A549 (cell line): ENCODE data around the gene IRF1. TPM values are rescaled to one million over a fixed set of nuclear protein-coding genes. Genes with fewer than 3 reads are reported as not detected.

Experiments
- ATAC-seq, 2 experiments: fragments of 200-7000 bp in 1 of 2; fragments of >200 bp in 1 of 2; cut with Nextera tagmentation in 1 of 2; cut with Tn5 transposase in 1 of 2; 3 replicates each; pipeline versions ENCODE4 v1.8.0 to v1.9.1; 2018 to 2020; ENCODE audit warnings: mild to moderate bottlenecking in 1 of 2, moderate library complexity in 1 of 2
- CTCF ChIA-PET: fragments of 300-600 bp; sonication (Branson Sonifier 250); formaldehyde crosslinking; extraction: SDS; loops from one replicate; lab custom pipeline; 2021; ENCODE audit warnings: antibody characterized with exemption, inconsistent platforms; lab: Yijun Ruan, JAX
- POLR2A ChIA-PET: fragments of 350-600 bp; formaldehyde crosslinking; extraction: SDS; loops from one replicate; lab custom pipeline; 2021; ENCODE audit warnings: antibody characterized with exemption, inconsistent platforms; lab: Yijun Ruan, JAX
- DNase-seq, 2 experiments: peaks; one replicate each; pipeline versions ENCODE4 v3.0.0 to v3.0.0-alpha.2; 2011 to 2016; ENCODE audit warnings: low read depth in 1 of 2, low spot score in 1 of 2
- FAIRE-seq: peaks from 2 replicates; lab custom pipeline; 2011; peaks lifted over from hg19 to GRCh38; lab: Jason Lieb, UNC
- H3K27ac ChIP-seq, 2 experiments: fragments of >200 bp; sonication (Bioruptor Twin); formaldehyde crosslinking; 3 replicates each; pipeline ENCODE4 v1.5.1; 2016 to 2017
- H3K4me1 ChIP-seq: fragments of >200 bp; sonication (Bioruptor Twin); formaldehyde crosslinking; 3 replicates; pipeline ENCODE4 v1.6.1; 2016
- H3K4me2 ChIP-seq: fragments of >200 bp; sonication (Bioruptor Twin); formaldehyde crosslinking; 3 replicates; pipeline ENCODE4 v1.6.1; 2016
- H3K4me3 ChIP-seq: fragments of >200 bp; sonication (Bioruptor Twin); formaldehyde crosslinking; 3 replicates; pipeline ENCODE4 v1.5.1; 2016
- H3K9me3 ChIP-seq: fragments of >200 bp; sonication (Bioruptor Twin); formaldehyde crosslinking; 3 replicates; pipeline ENCODE4 v1.6.1; 2016
- CBX2 ChIP-seq: fragments of 200-600 bp; sonication (generic); IDR thresholded peaks from 2 replicates; pipeline ENCODE4 v1.6.1; 2016; ENCODE audit warnings: low read depth, mild to moderate bottlenecking, borderline replicate concordance
- CBX8 ChIP-seq: fragments of 200-600 bp; sonication (generic); IDR thresholded peaks from 2 replicates; pipeline ENCODE4 v1.6.1; 2016
- CHD2 ChIP-seq: fragments of 150-350 bp; IDR thresholded peaks from 2 replicates; pipeline ENCODE4 v1.6.1; 2014; ENCODE audit warnings: low read length; ENCODE audit not compliant: partially characterized antibody
- CHD4 ChIP-seq: fragments of 200-600 bp; sonication (generic); IDR thresholded peaks from 2 replicates; pipeline ENCODE4 v1.6.1; 2016; ENCODE audit warnings: antibody characterized with exemption, mild to moderate bottlenecking, borderline replicate concordance
- EP300 ChIP-seq, 2 experiments: fragments of >200 bp; sonication (Bioruptor Twin); formaldehyde crosslinking; IDR thresholded peaks; 2 replicates in 1 of 2; 3 replicates in 1 of 2; pipeline ENCODE4 v1.6.1; 2016 to 2017
- FOSB ChIP-seq: fragments of 250-450 bp; sonication (Bioruptor Pico); IDR thresholded peaks from 2 replicates; pipeline ENCODE4 v1.5.0; 2020; ENCODE audit warnings: mild to moderate bottlenecking, moderate library complexity
- FOXS1 ChIP-seq: fragments of 250-450 bp; sonication (Bioruptor Pico); IDR thresholded peaks from 2 replicates; pipeline ENCODE4 v1.5.0; 2020; ENCODE audit warnings: mild to moderate bottlenecking, moderate library complexity
- GATA3 ChIP-seq: IDR thresholded peaks from 2 replicates; pipeline ENCODE4 v1.6.1; 2012; ENCODE audit warnings: borderline replicate concordance
- HEYL ChIP-seq: fragments of 250-450 bp; sonication (Bioruptor Pico); IDR thresholded peaks from 2 replicates; pipeline ENCODE4 v1.8.0; 2021; ENCODE audit warnings: mild to moderate bottlenecking, moderate library complexity
- HMGXB4 ChIP-seq: fragments of 250-450 bp; sonication (Bioruptor Pico); IDR thresholded peaks from 2 replicates; pipeline ENCODE4 v1.5.0; 2021; ENCODE audit warnings: mild to moderate bottlenecking, moderate library complexity, borderline replicate concordance
- MAFK ChIP-seq: fragments of 450-650 bp; IDR thresholded peaks from 2 replicates; pipeline ENCODE4 v1.6.1; 2014; ENCODE audit not compliant: partially characterized antibody
- NPAS2 ChIP-seq: fragments of 250-450 bp; sonication (Bioruptor Pico); IDR thresholded peaks from 2 replicates; pipeline ENCODE4 v1.8.0; 2022; ENCODE audit warnings: mild to moderate bottlenecking, moderate library complexity, borderline replicate concordance
- PBX3 ChIP-seq: IDR thresholded peaks from 2 replicates; pipeline ENCODE4 v1.6.1; 2012
- POLR2AphosphoS2 ChIP-seq: conservative IDR thresholded peaks from 2 replicates; pipeline ENCODE4 v1.6.1; 2012; ENCODE audit warnings: low read length, improper control_type of control experiment, inconsistent platforms
- RAD21 ChIP-seq, 2 experiments: fragments of >200 bp in 1 of 2; sonication (Bioruptor Twin) in 1 of 2; formaldehyde crosslinking in 1 of 2; IDR thresholded peaks in 1 of 2; conservative IDR thresholded peaks in 1 of 2; 2 replicates in 1 of 2; 3 replicates in 1 of 2; pipeline ENCODE4 v1.6.1; 2012 to 2018; ENCODE audit warnings: inconsistent platforms in 1 of 2
- RARB ChIP-seq: fragments of 250-450 bp; sonication (Bioruptor Pico); IDR thresholded peaks from 2 replicates; pipeline ENCODE4 v1.8.0; 2021; ENCODE audit warnings: mild to moderate bottlenecking, moderate library complexity
- SMC3 ChIP-seq: fragments of >200 bp; sonication (Bioruptor Twin); formaldehyde crosslinking; IDR thresholded peaks from 3 replicates; pipeline ENCODE4 v1.6.1; 2018; ENCODE audit warnings: inconsistent platforms
- SREBF2 ChIP-seq: fragments of 450-650 bp; IDR thresholded peaks from 2 replicates; pipeline ENCODE4 v1.6.1; 2014; ENCODE audit warnings: mild to moderate bottlenecking, moderate library complexity
- TFCP2L1 ChIP-seq: fragments of 250-450 bp; sonication (Bioruptor Pico); IDR thresholded peaks from 2 replicates; pipeline ENCODE4 v1.5.0; 2021; ENCODE audit warnings: mild to moderate bottlenecking
- TP53 ChIP-seq: fragments of 250-450 bp; sonication (Bioruptor Pico); IDR thresholded peaks from 2 replicates; pipeline ENCODE4 v1.5.0; 2021; ENCODE audit warnings: mild to moderate bottlenecking, moderate library complexity
- ZSCAN20 ChIP-seq: fragments of 250-450 bp; sonication (Bioruptor Pico); IDR thresholded peaks from 2 replicates; pipeline ENCODE4 v1.8.0; 2022; ENCODE audit warnings: mild to moderate bottlenecking, moderate library complexity
- WGBS: methylation state at CpG from one replicate; pipeline ENCODE4 v1.1.6; 2017; ENCODE audit errors: missing lambda C conversion rate; 5-methylcytosine and 5-hydroxymethylcytosine counted together
- polyA plus RNA-seq, 4 experiments: library from polyadenylated mRNA; depleted of rRNA in 3 of 4; stranded (reverse); fragments of >200 nt; fragmentation: RNase III in 1 of 4; extraction: RNeasy Plus Mini Kit Qiagen cat#74134 plus additional on column Dnase treatment in 1 of 4; gene quantifications; 2 replicates in 3 of 4; 3 replicates in 1 of 4; pipeline ENCODE4 v1.2.3, GENCODE V29; 2011 to 2017
- TF ChIP-seq, protein P1 (sequence below): IDR thresholded peaks from 2 replicates; pipeline ENCODE4 v1.6.1; 2012
- TF ChIP-seq, protein P2 (sequence below): fragments of >200 bp; sonication (Bioruptor Twin); formaldehyde crosslinking; IDR thresholded peaks from 3 replicates; pipeline ENCODE4 v1.6.1; 2016
- TF ChIP-seq, protein P3 (sequence below): fragments of >200 bp; sonication (Bioruptor Twin); formaldehyde crosslinking; IDR thresholded peaks from 3 replicates; pipeline ENCODE4 v1.5.1; 2016

IRF1 gene
- polyA plus RNA-seq, 2 of the 4 experiments (the other 2 are of a cell fraction) = 10.9 to 13.3 TPM

- ChIA-PET CTCF (interaction anchor here (1.0 to 2.0 kb wide), 4 partner anchors 12 to 50 kb away, joined by 5 to 6 read pairs (median 6); partner anchors contain the start of gene IRF1), POLR2A (interaction anchor here (1.6 kb wide), 1 partner anchor 20 kb away, joined by 7 read pairs; the partner anchor contains the start of gene IRF1)
- TF ChIP-seq CBX8 (no peak), CHD4 (no peak), NPAS2 (CRISPR knock-in tag) (no peak), POLR2AphosphoS2 (no peak), TFCP2L1 (CRISPR knock-in tag) (no peak), PBX3 (no peak), FOXS1 (no peak), RARB (CRISPR knock-in tag) (no peak), FOSB (CRISPR knock-in tag) (no peak), EP300 (IDR thresholded peaks at IDR 0.05) (no peak), HEYL (no peak), MAFK (no peak), TP53 (CRISPR knock-in tag) (no peak), GATA3 (no peak)
- FAIRE-seq (no peak), DNase-seq (no peak), ATAC-seq (no peak)
- Histone ChIP-seq H3K4me2 (no peak overlapping the region), H3K27ac (no peak overlapping the region), H3K4me3 (no peak overlapping the region), H3K4me1 (peaks cover 2% of the 10 kb centered on the region), H3K9me3 (no peaks in the 10 kb centered on the region)
- 82% methylated on average over 1 of the region's 1 CpG for whole genome bisulfite sequencing
Observed at GRCh38 chr5:132470596-132470995, 20.0 kb downstream of the IRF1 start.

- POLR2A ChIA-PET = interaction anchor here (1.6 kb wide), 1 partner anchor 20 kb away, joined by 7 read pairs; the partner anchor contains the start of gene IRF1
- no peak for DNase-seq
- CTCF ChIA-PET = interaction anchor here (1.1 to 2.0 kb wide), 7 partner anchors 8 to 83 kb away, joined by 3 to 6 read pairs (median 4); partner anchors contain the start of gene IRF1
- H3K9me3 ChIP-seq = no peaks in the 10 kb centered on the region
- 92% methylated on average over 4 of the region's 4 CpGs for WGBS
- no peak for ATAC-seq
- no peak for FAIRE-seq
- H3K4me1 ChIP-seq = peaks cover 2% of the 10 kb centered on the region; the same call in 1 of the 3 replicates
- no peak overlapping the region for H3K27ac ChIP-seq
- no peak overlapping the region for H3K4me2 ChIP-seq
- no peak overlapping the region for H3K4me3 ChIP-seq
- TF ChIP-seq, protein P1, sequence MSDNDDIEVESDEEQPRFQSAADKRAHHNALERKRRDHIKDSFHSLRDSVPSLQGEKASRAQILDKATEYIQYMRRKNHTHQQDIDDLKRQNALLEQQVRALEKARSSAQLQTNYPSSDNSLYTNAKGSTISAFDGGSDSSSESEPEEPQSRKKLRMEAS = no peak
- TF ChIP-seq SREBF2 (no peak), ZSCAN20 (CRISPR knock-in tag) (no peak)
- TF ChIP-seq, all 56 proteins: peak for 0
Observed at GRCh38 chr5:132470010-132470392, 20.6 kb downstream of the IRF1 start.

- H3K4me1 ChIP-seq = peaks cover 7% of the 10 kb centered on the region; the same call in 2 of the 3 replicates
- CTCF ChIA-PET = interaction anchor here (1.1 to 2.0 kb wide), 9 partner anchors 8 to 82 kb away, joined by 3 to 6 read pairs (median 4); partner anchors contain the start of gene IRF1
- H3K9me3 ChIP-seq = no peaks in the 10 kb centered on the region
- ATAC-seq (peak; percentile 64 to 68; a peak in 4 of 6 replicates), FAIRE-seq (no peak), DNase-seq (no peak)
- H3K27ac ChIP-seq = no peak overlapping the region
- TF ChIP-seq, protein P2, sequence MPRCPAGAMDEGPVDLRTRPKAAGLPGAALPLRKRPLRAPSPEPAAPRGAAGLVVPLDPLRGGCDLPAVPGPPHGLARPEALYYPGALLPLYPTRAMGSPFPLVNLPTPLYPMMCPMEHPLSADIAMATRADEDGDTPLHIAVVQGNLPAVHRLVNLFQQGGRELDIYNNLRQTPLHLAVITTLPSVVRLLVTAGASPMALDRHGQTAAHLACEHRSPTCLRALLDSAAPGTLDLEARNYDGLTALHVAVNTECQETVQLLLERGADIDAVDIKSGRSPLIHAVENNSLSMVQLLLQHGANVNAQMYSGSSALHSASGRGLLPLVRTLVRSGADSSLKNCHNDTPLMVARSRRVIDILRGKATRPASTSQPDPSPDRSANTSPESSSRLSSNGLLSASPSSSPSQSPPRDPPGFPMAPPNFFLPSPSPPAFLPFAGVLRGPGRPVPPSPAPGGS = no peak
- TF ChIP-seq, protein P3, sequence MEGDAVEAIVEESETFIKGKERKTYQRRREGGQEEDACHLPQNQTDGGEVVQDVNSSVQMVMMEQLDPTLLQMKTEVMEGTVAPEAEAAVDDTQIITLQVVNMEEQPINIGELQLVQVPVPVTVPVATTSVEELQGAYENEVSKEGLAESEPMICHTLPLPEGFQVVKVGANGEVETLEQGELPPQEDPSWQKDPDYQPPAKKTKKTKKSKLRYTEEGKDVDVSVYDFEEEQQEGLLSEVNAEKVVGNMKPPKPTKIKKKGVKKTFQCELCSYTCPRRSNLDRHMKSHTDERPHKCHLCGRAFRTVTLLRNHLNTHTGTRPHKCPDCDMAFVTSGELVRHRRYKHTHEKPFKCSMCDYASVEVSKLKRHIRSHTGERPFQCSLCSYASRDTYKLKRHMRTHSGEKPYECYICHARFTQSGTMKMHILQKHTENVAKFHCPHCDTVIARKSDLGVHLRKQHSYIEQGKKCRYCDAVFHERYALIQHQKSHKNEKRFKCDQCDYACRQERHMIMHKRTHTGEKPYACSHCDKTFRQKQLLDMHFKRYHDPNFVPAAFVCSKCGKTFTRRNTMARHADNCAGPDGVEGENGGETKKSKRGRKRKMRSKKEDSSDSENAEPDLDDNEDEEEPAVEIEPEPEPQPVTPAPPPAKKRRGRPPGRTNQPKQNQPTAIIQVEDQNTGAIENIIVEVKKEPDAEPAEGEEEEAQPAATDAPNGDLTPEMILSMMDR = peak; percentile 9; the same call in 1 of the 3 replicates
- TF ChIP-seq FOSB (CRISPR knock-in tag) = no peak
- TF ChIP-seq RAD21 (conservative IDR thresholded peaks at IDR 0.05 in 1 of 2, IDR thresholded peaks at IDR 0.05 in 1 of 2) = peak in 1 of 2 experiments; percentile 19; a peak in 2 of 5 replicates
- TF ChIP-seq HMGXB4 (CRISPR knock-in tag) = no peak
- TF ChIP-seq TFCP2L1 (CRISPR knock-in tag) = no peak
- TF ChIP-seq SMC3 = peak; percentile 23; the same call in 1 of the 3 replicates
- no peak for TF ChIP-seq CHD2
- TF ChIP-seq CBX2 = no peak
- H3K4me3 ChIP-seq = no peak overlapping the region
- no peak overlapping the region for H3K4me2 ChIP-seq
- WGBS = 68% methylated on average over 6 of the region's 6 CpGs
- POLR2A ChIA-PET = interaction anchor here (1.6 kb wide), 1 partner anchor 21 kb away, joined by 7 read pairs; the partner anchor contains the start of gene IRF1
Observed at GRCh38 chr5:132469380-132470009, 21.1 kb downstream of the IRF1 start.
